HG03521 (cell line): ENCODE data around the gene CHCHD4.

Source experiments
- ATAC-seq: cut with Tn5 transposase; IDR thresholded peaks from one replicate; pipeline ENCODE4 v1.9.1; 2021; ENCODE audit warnings: mild to moderate bottlenecking, moderate library complexity; ENCODE audit not compliant: unreplicated experiment

The CHCHD4 gene

DNA sequence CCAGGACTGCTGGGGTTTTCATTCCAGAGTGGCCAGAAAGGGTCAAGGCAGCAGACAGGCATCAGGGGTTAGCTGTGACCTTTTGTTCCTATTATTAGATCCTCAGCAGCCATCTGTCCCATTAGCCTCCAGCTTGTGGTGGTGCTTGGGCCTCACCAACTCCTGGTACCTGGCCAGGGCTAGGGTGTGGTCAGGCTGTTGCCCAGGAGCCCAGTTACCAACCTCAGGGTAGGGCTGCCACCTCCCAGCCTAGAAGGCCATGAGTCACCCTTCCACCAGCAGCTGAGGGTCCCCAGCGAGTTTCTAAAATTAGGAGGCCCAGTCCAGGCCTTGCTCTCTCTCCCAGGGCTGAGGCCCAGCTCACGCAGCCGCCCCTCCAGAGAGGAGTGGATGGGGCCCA lies 12.3 kb upstream of the CHCHD4 start:
- ATAC-seq: no peak

DNA sequence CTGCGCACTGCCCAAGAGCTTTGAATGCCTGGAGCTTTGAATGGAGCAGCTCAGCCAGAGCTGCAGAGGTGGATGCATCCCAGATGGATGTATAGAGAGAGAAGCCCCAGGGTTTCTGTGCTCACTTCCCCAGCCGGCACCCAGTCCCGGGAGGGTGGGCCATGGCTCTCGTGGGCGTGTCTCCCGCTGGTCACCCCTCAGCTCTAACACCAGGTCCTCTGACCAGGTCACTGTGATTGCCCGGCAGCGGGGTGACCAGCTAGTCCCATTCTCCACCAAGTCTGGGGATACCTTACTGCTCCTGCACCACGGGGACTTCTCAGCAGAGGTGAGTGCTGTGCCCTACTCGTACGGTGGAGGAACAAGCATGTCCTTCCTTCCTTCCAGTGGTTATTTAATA lies 10.9 kb upstream of the CHCHD4 start:
- ATAC-seq: no peak

DNA sequence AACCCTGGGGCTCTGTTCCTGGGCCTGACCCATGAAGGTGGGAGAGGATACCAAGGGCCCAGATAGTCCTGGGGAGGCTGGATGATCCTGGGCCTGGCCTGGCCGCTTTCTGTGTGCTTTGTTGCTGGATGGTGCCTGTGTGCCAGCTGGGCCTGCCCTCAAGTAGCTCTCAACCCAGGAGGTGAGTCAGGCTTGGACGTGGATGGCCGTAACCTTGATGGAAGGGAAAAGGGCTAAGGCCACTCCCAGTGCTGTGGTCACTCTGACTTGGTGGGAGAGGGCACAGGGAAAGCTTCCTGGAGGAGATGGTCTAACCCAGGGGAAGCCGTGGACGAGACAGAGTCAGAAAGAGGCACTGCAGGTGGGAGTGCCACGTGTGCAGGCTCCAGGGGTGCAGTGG lies 9.6 kb upstream of the CHCHD4 start:
- ATAC-seq: no peak

DNA sequence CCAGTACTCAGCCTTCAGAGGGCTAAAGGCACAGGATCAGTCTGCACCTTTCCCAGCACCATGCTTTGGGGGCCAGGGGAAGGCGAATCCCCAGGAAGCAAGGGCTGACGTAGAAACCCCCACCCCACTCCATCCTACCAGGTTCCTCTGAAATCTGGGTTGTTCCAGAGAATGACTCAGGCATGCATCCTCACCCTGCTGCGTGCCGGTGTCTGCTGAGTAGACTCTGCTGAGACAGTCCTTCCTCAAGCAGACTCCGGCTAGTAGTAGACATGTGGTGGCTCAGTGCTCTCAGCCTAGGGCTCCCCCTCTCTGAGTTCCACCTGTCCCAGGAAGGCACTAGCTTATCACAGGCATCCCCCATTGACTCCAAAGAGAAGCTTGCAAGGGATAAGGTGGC lies 9.2 kb upstream of the CHCHD4 start:
- ATAC-seq: no peak

DNA sequence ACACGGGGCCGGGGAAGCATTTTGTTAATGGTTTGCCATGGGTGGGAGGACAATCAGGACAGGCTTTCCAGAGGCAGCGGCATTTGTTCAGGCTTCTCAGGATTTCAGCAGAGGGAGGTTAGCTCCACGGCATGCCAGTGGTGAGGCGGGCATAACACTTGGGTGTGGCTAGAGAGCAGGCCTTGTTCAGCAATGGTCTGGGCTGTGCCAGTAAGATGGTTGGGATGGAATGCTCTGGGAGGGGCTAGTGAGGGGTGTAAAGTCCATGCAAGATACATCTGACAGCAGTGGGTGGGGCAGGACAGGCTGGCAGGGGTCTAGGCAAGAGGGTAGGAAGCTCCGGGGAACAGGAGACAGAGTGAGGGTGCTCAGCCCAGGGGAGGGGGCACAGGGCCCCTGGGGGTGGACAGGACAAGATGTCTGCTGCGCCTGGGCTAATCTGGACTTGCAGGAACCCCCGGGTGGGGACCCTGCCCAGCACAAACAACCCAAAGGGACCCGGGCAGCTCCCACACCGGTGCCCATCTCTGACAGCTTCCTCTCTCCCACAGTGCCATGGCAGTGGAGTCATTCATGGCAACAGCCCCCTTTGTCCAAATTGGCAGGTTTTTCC lies 8.6 kb upstream of the CHCHD4 start:
- ATAC-seq: no peak

DNA sequence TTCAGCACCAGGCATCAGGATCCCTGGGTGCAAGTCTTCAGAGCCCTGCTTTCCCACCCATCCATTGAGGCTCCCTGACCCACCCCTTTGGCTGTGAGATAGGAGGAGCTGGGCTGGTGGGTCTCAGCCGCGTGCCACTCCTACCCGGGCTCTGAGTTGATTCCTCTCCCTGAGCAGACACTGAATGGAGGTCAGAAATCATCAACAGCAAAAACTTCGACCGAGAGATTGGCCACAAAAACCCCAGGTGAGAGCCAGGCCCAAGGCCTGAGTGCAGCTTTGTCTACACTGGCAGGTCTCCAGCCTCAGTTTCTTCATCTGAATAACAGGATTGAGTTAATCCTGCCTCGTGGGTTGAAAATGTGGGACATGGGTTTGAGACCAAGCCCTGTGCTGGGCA lies 8.0 kb upstream of the CHCHD4 start:
- ATAC-seq: no peak

DNA sequence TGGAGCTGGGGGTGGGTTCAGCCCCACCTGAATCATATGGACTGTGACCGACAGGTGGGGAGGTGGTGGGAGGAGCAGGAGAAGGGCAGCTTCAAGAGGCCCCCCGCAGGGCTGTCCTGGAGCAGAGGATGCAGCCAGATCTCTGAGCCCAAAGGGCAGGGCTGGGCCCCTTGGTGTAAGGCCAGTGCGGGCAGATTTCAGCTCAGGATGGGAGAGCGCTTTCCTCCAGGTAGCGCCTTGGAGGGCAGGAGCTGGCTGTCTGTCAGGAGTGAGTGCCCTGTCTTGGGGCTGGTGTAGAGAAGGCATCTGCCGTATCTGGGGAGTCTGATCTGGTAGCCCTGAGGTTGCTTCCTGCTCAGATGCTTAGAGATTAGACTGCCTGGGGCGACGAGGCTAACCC lies 7.5 kb upstream of the CHCHD4 start:
- no peak for ATAC-seq

DNA sequence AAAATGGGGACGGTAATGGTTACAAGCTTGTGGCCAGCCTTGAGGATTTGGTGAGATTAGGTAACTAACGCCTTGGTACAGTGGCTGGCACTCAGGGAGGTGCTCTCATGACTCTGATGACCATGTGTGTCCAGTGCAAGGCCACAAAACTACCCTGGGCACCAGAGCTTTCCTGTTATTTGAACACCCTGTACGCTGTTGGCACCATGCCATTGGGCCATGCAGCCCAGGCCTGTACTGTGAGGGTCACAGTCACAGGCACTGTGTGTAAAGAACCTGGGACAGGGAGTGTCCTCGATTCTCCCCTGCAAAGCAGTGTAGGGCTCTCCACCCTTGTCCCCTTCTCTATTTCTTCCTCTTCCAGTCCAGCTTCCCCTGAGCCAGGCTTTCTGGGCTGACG lies 6.5 kb upstream of the CHCHD4 start:
- ATAC-seq: no peak

DNA sequence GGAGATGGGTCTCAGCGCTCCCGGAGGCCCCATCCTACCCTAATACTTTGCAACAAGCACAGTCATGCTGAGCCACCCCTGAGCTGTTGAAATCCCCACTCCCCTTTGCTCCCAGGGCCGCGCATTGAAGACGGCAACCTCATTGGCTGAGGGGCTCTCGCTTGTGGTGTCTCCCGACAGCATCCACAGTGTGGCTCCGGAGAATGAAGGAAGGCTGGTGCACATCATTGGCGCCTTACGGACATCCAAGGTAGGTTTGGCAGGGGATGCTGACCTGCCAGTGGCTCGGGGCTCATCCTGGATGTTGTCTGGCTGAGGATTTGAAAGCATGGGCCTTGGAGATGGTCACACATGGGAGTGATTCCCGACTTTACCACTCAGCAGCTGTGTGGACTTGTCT lies 6.0 kb upstream of the CHCHD4 start:
- no peak for ATAC-seq

DNA sequence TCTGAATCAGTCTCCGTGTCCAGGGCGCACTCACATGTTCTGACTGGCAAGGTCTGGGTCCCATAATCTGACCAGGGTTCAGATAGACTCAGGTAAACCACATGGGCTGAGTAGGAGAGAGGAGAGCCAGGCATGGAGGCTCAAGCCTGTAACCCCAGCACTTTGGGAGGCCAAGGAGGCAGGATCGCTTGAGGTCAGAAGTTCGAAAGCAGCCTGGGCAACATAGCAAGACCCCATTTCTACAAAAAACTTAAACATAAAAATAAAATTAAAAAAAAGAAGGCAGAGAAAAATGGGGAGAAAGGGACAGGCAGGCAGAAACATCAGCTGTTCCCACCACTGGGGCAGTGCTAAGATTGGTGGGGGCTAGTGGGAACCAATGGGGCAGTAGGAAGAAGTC lies 5.6 kb upstream of the CHCHD4 start:
- ATAC-seq: no peak

DNA sequence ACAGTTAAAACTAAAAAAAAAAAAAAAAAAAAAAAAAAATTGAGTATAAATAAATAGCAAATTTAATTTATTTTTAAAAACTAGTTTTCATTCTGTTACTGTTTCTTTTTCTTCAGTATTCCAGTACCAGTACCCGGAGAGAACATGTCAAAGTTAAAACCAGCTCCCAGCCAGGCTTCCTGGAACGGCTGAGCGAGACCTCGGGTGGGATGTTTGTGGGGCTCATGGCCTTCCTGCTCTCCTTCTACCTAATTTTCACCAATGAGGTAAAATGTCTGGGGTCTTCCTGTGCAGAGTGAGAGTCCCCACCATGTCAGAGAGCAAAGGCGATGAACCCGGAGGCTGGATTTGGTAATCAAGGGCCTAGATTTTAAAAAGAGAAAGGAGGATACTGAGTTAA lies 4.6 kb upstream of the CHCHD4 start:
- ATAC-seq: no peak

DNA sequence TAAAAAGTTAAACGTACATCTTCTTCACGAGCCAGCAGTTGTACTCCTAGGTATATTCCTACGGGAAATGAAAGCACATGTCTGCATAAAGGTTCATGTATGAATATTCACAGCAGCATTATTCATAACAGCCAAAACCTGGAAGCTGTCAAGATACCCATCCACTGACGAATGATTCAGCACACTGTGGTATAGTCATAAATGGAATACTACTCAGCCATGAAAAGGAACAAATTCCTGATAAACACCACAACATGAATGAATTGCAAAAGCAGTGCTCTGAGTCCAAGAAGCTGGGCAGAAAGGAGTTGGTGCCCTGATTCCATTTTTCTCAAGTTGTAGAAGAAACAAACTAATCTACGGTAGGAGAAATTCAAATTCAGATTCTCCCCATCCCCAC lies 4.1 kb upstream of the CHCHD4 start:
- ATAC-seq: no peak

DNA sequence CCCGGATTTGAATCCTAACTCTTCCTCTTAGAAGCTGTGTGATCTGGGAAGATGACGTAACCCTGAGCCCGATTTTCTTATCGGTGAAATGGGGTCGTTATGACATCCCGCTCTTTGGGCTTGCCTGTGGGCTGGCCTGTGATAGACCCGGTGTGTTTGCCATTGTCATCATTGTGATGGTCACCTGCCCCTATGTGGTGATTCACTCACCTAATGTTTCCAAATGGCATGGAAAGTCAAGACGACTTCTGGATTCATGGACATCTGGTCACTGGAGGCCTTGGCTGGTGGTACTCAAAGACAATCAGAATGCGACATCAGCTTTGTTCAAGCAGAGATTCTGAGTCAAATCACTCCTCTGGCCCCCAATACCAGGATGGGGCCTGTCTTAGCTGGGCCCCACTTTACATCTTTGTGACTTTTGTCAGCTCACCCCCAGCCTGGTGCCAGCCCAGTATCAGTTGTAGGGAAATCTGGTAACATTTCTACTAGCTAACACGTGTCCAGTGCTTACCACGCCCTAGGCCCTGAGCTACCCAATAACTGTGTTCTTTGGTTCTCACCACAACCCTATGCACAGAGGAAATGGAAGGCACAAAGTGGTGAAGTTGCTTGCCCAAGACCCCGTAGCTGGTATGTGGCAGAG lies 3.0 kb upstream of the CHCHD4 start:
- ATAC-seq: no peak

DNA sequence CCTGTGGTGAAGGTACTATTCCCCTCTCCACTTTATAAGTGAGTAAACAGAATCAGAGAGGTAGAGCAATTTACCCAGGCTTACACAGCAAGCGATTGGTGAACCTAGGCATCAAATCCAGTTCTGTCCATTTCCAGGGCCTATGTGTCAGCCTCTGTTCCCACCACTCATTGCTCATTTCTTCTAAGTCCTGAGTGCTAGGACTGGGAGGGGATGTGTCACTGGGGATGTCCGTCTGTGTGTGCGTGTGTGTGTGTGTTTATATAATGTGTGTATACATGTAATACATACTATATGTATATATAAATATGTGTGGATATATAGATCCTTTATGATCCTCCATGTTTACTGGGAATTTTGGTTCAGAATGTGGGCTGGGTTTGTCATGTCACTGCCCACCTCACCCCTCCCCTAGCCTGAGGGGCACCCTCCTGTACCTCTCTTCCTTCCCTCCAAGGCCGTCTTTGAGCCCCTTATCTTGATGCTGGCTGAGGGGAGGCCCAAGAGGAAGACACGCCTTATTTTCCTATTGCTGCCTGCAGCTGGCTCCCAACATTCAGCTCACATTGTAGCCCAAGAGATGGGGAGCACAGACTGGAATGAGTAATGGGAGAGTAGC lies 2.3 kb upstream of the CHCHD4 start:
- ATAC-seq: no peak

DNA sequence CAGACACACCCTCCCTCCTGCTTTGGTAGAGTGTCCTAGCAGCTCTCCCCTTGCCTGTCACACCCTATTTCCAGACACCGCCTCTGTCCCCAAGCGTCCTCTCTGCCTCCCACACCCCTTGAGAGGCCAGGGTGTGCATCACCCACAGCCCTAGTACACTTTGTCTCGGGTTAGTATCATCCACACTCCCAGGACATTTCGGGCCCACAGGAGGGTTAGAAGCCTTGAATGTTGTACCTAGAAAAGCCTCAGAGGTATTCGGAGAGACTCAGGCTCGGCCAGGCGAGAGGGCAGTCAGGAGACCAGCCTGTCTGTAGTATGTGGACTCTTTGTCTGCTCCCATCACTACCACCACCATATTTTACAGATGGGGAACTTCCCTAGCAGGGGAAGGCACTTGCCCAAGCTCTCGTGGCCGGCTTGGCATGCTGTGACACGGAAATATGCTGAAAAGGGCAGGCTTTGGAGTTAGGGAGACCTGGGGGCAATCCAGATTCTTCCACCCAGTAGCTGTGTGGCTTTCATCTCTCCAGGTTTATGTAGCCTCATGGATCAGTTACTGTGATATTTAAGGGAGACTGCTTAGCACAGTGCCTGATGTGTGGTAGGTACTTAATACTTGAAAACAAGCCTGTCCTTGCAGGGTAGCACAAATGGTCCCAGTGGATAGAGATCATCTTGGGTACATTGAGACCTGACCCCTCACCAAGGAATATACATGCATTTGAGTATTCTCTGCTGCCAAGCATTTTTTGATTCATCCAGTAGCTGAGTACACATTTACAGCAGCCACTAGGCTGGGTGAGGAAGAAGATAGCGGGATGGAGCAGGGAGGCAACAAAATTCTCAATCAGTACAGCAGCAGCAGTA lies 1.6 kb upstream of the CHCHD4 start:
- ATAC-seq: no peak

DNA sequence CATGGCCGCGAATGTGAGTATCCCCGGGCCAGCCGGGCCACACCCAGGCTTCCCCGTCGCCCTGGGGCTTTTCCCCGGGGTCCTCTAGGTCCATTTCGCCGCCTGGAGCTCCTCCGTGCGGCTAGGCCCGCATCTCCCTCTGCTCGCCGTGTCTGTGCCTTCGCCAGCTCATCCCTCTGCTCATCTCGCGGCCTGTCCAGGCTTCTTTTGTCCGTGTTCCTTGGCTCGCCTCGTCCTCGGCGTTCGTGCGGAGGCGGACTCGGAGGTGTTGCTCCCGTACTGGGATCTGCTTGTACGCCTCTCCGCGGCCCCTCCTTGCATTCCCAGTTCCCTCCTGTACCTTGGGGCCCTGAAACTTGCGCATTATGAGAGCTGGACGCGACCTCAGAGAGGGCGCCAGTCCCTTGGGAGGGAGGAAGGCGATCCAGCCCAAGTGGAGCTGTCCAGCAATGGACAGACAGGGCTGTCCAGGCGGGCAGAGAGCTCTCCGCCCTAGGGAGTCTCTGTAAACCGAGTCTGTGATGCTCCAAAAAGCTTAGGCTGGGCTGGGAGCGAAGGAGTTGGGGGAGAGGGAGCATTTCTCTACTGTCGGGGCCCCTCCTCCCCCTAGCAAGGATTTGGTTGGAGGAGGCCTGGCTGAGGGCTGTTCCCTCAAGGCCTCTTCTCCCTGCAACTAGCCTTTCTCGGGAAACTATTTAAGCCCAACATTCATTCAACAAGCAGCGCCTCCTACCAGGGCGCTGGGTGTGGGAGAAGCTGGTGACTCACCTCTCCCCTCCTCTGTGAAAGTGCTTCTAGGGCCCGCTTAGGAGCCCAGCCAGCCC lies 735 bp upstream of the CHCHD4 start:
- peak; percentile 23 for ATAC-seq

DNA sequence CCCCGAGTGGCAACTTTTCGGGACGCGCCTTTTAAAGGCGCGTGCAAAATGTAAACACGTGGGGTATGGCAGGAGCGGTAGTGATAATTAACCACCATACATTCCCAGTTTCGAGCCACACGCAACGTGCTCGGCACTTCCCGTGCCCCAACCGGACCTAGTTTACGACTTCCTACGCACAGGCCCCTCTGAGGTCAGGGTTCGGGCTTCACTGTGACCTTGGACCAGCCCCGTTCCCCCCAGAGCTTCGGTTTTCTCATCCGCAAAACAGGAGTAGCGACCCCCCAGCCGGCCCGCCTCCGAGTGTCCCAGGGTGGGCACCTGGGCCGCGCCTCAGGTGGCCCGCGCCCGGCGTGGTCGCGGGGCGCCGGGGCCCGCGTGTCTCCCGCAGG lies 451 bp downstream of the CHCHD4 start:
- ATAC-seq: peak; percentile 21

DNA sequence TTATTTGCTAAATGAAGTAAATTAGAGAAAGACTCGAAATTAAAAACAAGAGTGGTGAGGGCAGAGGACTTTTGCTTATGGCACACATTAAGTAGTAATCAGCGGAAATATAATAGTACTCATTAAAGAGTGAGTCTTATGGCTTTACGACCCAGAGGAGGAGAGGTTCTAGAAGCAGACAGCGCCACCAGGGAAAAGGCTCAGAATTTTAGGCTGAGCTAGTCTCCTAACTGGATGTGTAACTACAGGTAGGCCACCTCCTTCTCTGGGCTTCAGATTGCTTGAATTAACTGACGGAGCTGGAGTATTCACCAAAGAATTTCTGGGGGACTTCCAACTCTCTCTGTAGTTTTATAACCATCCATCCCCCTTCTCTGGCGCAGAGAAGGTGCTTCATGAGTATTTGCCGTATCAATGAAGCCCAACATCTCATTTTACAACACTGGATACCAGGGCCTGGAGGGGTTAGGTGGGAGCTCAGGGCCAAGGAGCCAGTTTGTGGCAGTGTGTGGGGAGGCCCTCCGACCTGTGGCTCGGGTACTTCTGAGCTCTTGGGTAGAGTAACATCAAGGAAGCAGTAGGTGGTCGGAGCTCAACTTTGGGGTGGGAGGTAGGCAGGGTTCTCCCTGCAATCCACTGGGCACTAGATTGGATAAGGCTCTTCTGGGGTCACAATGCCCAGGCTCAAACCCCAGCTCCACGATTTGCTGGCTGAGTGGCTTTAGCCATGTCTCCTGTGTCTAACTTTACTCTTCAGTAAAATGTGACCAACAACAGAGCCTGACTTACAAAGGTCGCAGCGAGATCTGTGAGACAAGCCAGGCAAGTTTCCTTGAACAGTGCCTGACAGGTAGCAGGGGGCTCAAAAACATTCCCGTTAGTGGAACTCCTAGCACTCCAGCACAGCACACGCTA lies 1.1 kb downstream of the CHCHD4 start:
- no peak for ATAC-seq

DNA sequence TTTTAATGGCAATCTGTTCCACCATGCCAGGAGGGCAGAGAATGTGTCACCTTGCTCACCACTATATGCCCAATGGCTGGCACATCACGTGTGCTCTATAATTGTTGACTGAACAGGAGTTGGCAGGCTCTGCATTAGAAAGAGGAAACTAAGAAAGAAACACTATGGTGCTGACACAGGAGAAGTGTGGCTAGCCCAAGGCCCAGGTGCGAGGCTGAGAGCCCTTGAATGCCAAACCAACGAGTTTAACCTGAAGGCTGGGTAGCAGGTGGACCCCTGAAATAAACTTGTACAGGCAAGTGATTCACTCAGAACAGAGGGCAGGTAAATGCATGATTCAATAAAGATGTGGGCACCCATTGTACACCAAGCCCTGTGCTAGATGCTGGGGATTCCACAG lies 2.4 kb downstream of the CHCHD4 start:
- ATAC-seq: no peak

DNA sequence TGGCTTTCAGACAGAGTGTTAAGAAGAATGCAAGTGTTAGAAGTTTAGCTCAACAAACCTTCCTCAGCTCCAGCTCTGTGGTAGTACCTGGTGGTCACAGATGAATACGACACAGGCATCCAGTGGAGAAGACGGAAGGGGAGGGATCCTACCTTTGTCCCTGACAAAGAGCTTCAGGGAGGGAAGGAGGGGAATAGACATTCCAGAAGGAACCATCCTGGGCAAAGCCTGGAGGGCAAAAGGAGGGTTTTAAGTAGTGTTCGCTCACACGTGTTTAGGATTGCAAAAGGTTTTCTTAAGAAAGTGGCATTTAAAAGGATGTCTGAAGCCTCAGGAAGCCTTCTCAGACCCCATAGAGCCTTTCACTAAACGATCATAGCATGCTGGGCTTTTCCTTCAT lies 2.8 kb downstream of the CHCHD4 start:
- no peak for ATAC-seq
